ENCODE data around the gene RSRC1.

RSRC1 gene

DNA sequence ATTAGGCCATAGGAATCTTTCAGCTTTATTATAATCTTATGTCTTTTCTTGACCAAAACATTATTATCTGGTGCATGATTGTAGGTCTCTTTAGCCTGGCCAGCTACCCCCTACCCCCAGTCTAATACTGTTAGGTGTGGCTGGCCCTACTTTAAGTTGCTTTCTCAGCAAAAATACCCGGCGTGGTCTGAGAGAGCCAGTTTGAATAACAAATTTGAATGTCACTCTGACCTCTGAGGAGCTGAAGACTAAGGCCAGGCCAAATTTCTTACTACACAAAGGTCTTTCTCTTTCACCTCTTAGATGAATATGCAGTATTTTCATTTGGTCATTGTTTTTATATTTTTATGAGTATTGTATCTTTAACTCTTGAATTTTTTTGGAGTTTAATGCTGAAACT is 272.6 kb downstream of the RSRC1 start:
- no peak overlapping the region for H3K4me3 ChIP-seq
- no peaks in the 10 kb centered on the region for H3K36me3 ChIP-seq
- no peak overlapping the region for H3K27ac ChIP-seq
- intact Hi-C loops (cut with DNase I; ENCODE audit: low total_unique reads) = no loop called here
- H3K4me1 ChIP-seq = no peaks in the 10 kb centered on the region
- H3K27me3 ChIP-seq = no peaks in the 10 kb centered on the region
- TF ChIP-seq, protein P1, sequence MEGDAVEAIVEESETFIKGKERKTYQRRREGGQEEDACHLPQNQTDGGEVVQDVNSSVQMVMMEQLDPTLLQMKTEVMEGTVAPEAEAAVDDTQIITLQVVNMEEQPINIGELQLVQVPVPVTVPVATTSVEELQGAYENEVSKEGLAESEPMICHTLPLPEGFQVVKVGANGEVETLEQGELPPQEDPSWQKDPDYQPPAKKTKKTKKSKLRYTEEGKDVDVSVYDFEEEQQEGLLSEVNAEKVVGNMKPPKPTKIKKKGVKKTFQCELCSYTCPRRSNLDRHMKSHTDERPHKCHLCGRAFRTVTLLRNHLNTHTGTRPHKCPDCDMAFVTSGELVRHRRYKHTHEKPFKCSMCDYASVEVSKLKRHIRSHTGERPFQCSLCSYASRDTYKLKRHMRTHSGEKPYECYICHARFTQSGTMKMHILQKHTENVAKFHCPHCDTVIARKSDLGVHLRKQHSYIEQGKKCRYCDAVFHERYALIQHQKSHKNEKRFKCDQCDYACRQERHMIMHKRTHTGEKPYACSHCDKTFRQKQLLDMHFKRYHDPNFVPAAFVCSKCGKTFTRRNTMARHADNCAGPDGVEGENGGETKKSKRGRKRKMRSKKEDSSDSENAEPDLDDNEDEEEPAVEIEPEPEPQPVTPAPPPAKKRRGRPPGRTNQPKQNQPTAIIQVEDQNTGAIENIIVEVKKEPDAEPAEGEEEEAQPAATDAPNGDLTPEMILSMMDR (IDR thresholded peaks at IDR 0.05) = no peak
- no peak for DNase-seq
- H3K9me3 ChIP-seq = no peaks in the 10 kb centered on the region

DNA sequence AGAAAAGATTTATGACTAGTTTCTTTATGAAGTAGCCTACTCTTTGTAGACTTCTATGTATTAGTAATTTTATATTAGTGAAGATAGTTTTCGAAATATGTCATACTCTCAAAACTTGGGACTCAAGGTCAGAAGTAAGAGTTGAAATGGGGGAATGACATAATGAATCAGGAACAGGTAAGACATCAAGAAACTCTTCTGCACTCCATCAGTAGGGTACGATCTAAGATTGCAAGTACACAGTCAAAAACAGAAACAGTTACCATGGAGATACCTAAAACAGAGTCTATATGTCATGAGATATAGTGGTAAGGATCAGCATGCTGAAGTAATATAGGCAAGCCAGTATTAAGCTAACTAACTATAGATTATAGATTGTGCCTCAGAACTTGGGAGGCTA is 274.1 kb downstream of the RSRC1 start:
- Histone ChIP-seq H3K9me3 (no peaks in the 10 kb centered on the region), H3K4me3 (no peak overlapping the region), H3K27ac (no peak overlapping the region), H3K36me3 (no peaks in the 10 kb centered on the region), H3K27me3 (no peaks in the 10 kb centered on the region), H3K4me1 (no peaks in the 10 kb centered on the region)
- intact Hi-C loops (cut with DNase I; ENCODE audit: low total_unique reads) = no loop called here
- no peak for DNase-seq
- TF ChIP-seq, protein P1 (IDR thresholded peaks at IDR 0.05) = no peak

DNA sequence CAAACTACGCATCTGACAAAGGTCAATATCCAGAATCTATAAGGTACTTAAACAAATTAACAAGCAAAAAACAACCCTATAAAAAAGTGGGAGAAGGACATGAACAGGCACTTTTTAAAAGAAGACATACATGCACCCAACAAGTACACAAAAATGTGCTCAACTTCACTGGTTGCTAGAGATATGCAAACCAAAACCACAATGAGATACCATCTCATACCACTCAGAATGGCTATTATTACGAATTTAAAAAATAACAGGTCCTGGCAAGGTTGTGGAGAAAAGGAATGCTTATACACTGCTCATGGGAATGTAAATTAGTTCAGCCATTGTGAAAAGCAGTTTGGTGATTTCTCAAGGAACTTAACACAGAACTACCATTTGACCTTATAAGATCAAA is 285.5 kb downstream of the RSRC1 start:
- Histone ChIP-seq H3K9me3 (peaks cover 0 to 2% (median 0%) of the 10 kb centered on the region in 3 donors), H3K36me3 (no peaks in the 10 kb centered on the region), H3K27me3 (no peaks in the 10 kb centered on the region), H3K4me3 (no peak overlapping the region), H3K4me1 (no peaks in the 10 kb centered on the region), H3K27ac (no peak overlapping the region)
- DNase-seq = no peak
- TF ChIP-seq, protein P1 (IDR thresholded peaks at IDR 0.05) = no peak
- intact Hi-C loops (cut with DNase I; ENCODE audit: low total_unique reads) = no loop called here

DNA sequence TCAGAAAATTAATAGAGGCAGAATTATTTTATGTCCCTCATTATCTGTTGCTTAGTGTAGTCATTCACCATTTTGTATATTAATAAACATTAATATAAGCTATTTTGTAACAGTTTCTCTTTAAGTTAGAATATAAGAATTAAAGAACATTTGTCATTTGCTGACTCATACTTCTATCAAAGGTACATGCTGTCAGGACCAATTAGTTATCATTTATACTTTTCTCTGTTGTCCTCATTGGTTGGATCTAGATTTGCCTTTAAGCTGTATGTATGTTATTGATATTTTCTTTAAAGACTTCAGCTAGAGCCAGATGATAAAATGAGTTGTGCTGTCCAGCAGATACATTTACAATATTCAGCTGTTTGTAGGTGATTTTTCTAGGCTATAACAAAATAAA is 292.7 kb downstream of the RSRC1 start:
- Histone ChIP-seq H3K36me3 (no peaks in the 10 kb centered on the region), H3K4me1 (no peaks in the 10 kb centered on the region), H3K27me3 (no peaks in the 10 kb centered on the region), H3K27ac (no peak overlapping the region), H3K4me3 (no peak overlapping the region), H3K9me3 (no peaks in the 10 kb centered on the region)
- TF ChIP-seq, protein P1 (IDR thresholded peaks at IDR 0.05) = no peak
- intact Hi-C loops (cut with DNase I; ENCODE audit: low total_unique reads) = no loop called here
- DNase-seq = no peak

DNA sequence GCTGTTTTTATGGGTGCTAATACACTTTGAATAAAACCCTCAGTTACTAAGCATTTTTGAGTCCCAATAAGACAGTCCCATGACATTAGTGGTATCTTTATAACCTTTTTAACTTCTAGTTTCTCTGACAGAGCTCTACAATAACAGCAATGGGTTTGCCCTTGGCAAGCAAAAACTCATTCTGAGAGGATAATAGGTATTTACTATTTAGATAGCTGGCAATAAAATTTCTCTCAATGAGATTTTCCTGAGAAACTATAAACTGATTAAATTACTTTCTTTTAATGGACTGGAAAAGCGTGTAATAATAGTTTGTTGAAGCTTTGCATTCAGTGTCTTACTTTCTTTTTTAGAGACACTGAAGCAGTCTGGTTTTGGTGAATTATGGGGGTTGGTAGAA is 293.1 kb downstream of the RSRC1 start:
- Histone ChIP-seq H3K27me3 (no peaks in the 10 kb centered on the region), H3K9me3 (no peaks in the 10 kb centered on the region), H3K36me3 (no peaks in the 10 kb centered on the region), H3K4me1 (no peaks in the 10 kb centered on the region), H3K4me3 (no peak overlapping the region), H3K27ac (no peak overlapping the region)
- no peak for DNase-seq
- TF ChIP-seq, protein P1 (IDR thresholded peaks at IDR 0.05) = no peak
- intact Hi-C loops (cut with DNase I; ENCODE audit: low total_unique reads) = no loop called here

DNA sequence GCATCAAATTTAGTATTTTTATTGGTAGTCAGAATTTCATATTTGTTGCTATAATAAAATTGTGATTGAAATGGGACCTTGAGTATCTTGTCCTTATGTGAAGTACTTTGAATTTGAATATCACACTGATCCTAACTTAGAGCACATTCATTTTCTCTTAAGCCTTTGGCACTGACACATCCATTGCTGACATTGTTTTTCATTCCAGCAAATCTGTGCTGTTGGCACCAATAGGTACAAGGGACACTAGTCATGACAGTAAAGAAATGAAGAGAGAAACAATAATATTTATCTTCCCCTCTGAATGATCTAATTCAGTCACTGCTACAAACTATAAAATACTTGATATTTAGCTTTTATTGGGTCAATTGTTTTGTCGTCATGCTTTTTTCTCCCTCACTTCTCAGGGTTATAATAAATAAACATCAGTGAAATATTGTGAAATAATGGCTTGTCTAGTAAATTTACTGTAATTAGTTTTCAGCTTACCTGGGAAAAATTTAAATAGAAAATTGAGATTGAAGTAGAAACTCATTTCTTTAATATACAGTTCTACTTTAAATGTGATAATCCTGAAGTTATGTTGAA is 294.3 kb downstream of the RSRC1 start:
- Histone ChIP-seq H3K27me3 (no peaks in the 10 kb centered on the region), H3K9me3 (no peaks in the 10 kb centered on the region), H3K4me1 (no peaks in the 10 kb centered on the region), H3K36me3 (no peaks in the 10 kb centered on the region), H3K27ac (no peak overlapping the region), H3K4me3 (no peak overlapping the region)
- intact Hi-C loops (cut with DNase I; ENCODE audit: low total_unique reads) = no loop called here
- TF ChIP-seq, protein P1 (IDR thresholded peaks at IDR 0.05) = no peak
- no peak for DNase-seq
